Measurements from ENCODE around the gene APOB. TPM values are rescaled to one million over a fixed set of nuclear protein-coding genes. Genes with fewer than 3 reads are reported as not detected.

The APOB gene
- total and polyA plus RNA-seq, 2 of the 13 experiments (the other 11 are each of a cell fraction or from before 2014, with no cell fraction given): 1,569 to 2,515 TPM

- TF ChIP-seq SNAPC4 (CRISPR knock-in tag; IDR thresholded peaks at IDR 0.05): no peak
- no peak for TF ChIP-seq ZNF747 (CRISPR knock-in tag; IDR thresholded peaks at IDR 0.05; ENCODE audit: borderline replicate concordance)
- TF ChIP-seq REL (CRISPR knock-in tag; conservative IDR thresholded peaks at IDR 0.05): no peak
- no peak for TF ChIP-seq ARID5B (CRISPR knock-in tag; IDR thresholded peaks at IDR 0.05)
- peak; percentile 29; the same call in 1 of the 2 replicates for TF ChIP-seq POLR2AphosphoS2 (IDR thresholded peaks at IDR 0.05; ENCODE audit: low read depth, low read length)
- peak; percentile 59; the same call in 1 of the 2 replicates for TF ChIP-seq ZNF256 (CRISPR knock-in tag; conservative IDR thresholded peaks at IDR 0.05)
- no peak for TF ChIP-seq ATF5 (CRISPR knock-in tag; IDR thresholded peaks at IDR 0.05; ENCODE audit: low read depth)
- TF ChIP-seq RBM22 (optimal IDR thresholded peaks at IDR 0.05; ENCODE audit: low read length): peak; percentile 100
- TF ChIP-seq HDAC1 (CRISPR knock-in tag; IDR thresholded peaks at IDR 0.05): no peak
- 0 out of 2 replicates have a peak, but pooled peaks have one; percentile 28 for TF ChIP-seq FOSL1 (CRISPR knock-in tag; IDR thresholded peaks at IDR 0.05; ENCODE audit: borderline replicate concordance)
- no peak for TF ChIP-seq ZNF460 (CRISPR knock-in tag; IDR thresholded peaks at IDR 0.05; ENCODE audit: borderline replicate concordance)
- peak; percentile 87; the same call in 1 of the 2 replicates for TF ChIP-seq PAF1 (CRISPR knock-in tag; IDR thresholded peaks at IDR 0.05)
- TF ChIP-seq ZNF740 (CRISPR knock-in tag; IDR thresholded peaks at IDR 0.05): 0 out of 2 replicates have a peak, but pooled peaks have one; percentile 33
These were observed 30.6 kb downstream of the APOB start (continued) for GRCh38 chr2:21013043-21013816.

Data from HepG2 (cell line).